HepG2 (cell line): Measurements from ENCODE around the gene DPH1. TPM values are rescaled to one million over a fixed set of nuclear protein-coding genes. Genes with fewer than 3 reads are reported as not detected.

Source experiments
- ATAC-seq: fragments of 200-7000 bp; cut with Tn5 transposase; 3 replicates; pipeline ENCODE4 v1.9.1; 2020; ENCODE audit warnings: mild to moderate bottlenecking, moderate library complexity
- BruUV-seq: library from RNA; stranded (reverse); fragments of 400-500 nt; replicated peaks from 2 replicates; lab custom pipeline; 2021; lab: Mats Ljungman, UMichigan
- CTCF ChIA-PET: fragments of 300-600 bp; formaldehyde crosslinking; extraction: SDS; loops from one replicate; lab custom pipeline; 2021; ENCODE audit warnings: low total read pairs, inconsistent platforms, low intra/inter-chr PET ratio; lab: Yijun Ruan, JAX
- POLR2A ChIA-PET: fragments of 350-600 bp; sonication (Branson Sonifier 250); formaldehyde crosslinking; loops from one replicate; lab custom pipeline; 2020; ENCODE audit warnings: antibody characterized with exemption, inconsistent platforms; lab: Yijun Ruan, JAX
- DNase-seq: peaks from one replicate; pipeline ENCODE4 v3.0.0-alpha.2; 2015; ENCODE audit warnings: low spot score
- FAIRE-seq: peaks from 3 replicates; lab custom pipeline; 2011; peaks lifted over from hg19 to GRCh38; lab: Jason Lieb, UNC
- H2AFZ ChIP-seq: one replicate; pipeline ENCODE4 v1.6.1; 2011; ENCODE audit warnings: low read length, inconsistent platforms
- H3K27ac ChIP-seq: fragments of 300-600 bp; 3 replicates; pipeline ENCODE4 v1.8.0; 2011; ENCODE audit warnings: mixed run types, mild to moderate bottlenecking, mixed read lengths, low read length, inconsistent platforms; ENCODE audit not compliant: insufficient read depth; ENCODE audit errors: extremely low read length
- H3K27me3 ChIP-seq, 2 experiments: fragments of 200-600 bp in 1 of 2; 2 replicates in 1 of 2; 3 replicates in 1 of 2; pipeline versions ENCODE4 v1.6.0 to v1.8.0; 2011; ENCODE audit warnings: low read length in 2 of 2, mild to moderate bottlenecking in 2 of 2, moderate library complexity in 2 of 2, inconsistent platforms in 1 of 2; ENCODE audit not compliant: insufficient read depth in 2 of 2, control insufficient read depth in 1 of 2
- H3K36me3 ChIP-seq, 2 experiments: fragments of 200-600 bp in 1 of 2; replicated peaks in 1 of 2; 2 replicates in 1 of 2; 3 replicates in 1 of 2; pipeline versions ENCODE4 v1.5.1 to v1.8.0; 2011; ENCODE audit warnings: low read length in 2 of 2, inconsistent platforms in 1 of 2; ENCODE audit not compliant: insufficient read depth in 2 of 2, control insufficient read depth in 1 of 2
- H3K4me1 ChIP-seq: 2 replicates; pipeline ENCODE4 v1.5.1; 2012; ENCODE audit warnings: low read length, inconsistent platforms; ENCODE audit not compliant: insufficient read depth
- H3K4me2 ChIP-seq: 2 replicates; pipeline ENCODE4 v1.6.0; 2011; ENCODE audit warnings: low read depth, low read length, inconsistent platforms
- H3K4me3 ChIP-seq, 3 experiments: fragments of 200-600 bp in 1 of 3; sonication (generic), shearing (Covaris generic) in 1 of 3; replicated peaks in 1 of 3; 2 replicates each; pipeline ENCODE4 v1.5.1; 2011 to 2016; ENCODE audit warnings: low read length in 3 of 3, inconsistent platforms in 2 of 3, low read depth in 2 of 3, mild to moderate bottlenecking in 2 of 3, control low read depth in 1 of 3, mixed read lengths in 1 of 3; ENCODE audit not compliant: insufficient read depth in 1 of 3
- H3K79me2 ChIP-seq: one replicate; pipeline ENCODE4 v1.6.1; 2011; ENCODE audit warnings: low read length, inconsistent platforms; ENCODE audit not compliant: insufficient read depth
- H3K9ac ChIP-seq: 2 replicates; pipeline ENCODE4 v1.6.0; 2011; ENCODE audit warnings: mild to moderate bottlenecking, low read depth, low read length, inconsistent platforms; ENCODE audit not compliant: insufficient read depth
- H3K9me3 ChIP-seq: 2 replicates; pipeline ENCODE4 v1.5.1; 2012; ENCODE audit warnings: mild to moderate bottlenecking, low read length
- H4K20me1 ChIP-seq: 2 replicates; pipeline ENCODE4 v1.6.0; 2011; ENCODE audit warnings: inconsistent platforms, mild to moderate bottlenecking, low read length, moderate library complexity; ENCODE audit not compliant: insufficient read depth
- ARHGAP35 ChIP-seq: sonication (generic); formaldehyde crosslinking; IDR thresholded peaks from 2 replicates; pipeline ENCODE4 v1.9.0; 2022; ENCODE audit warnings: mild to moderate bottlenecking, inconsistent platforms, moderate library complexity, missing genetic modification reagents, borderline replicate concordance
- ELF1 ChIP-seq: sonication (generic); formaldehyde crosslinking; IDR thresholded peaks from 2 replicates; pipeline ENCODE4 v1.4.0; 2020; ENCODE audit warnings: missing genetic modification reagents
- FIP1L1 ChIP-seq: fragments of 200-400 bp; formaldehyde crosslinking; IDR thresholded peaks from 2 replicates; pipeline ENCODE4 v1.6.1; 2018; ENCODE audit warnings: low read depth, mild to moderate bottlenecking, low read length, moderate library complexity, borderline replicate concordance; ENCODE audit not compliant: insufficient read depth
- FOSL2 ChIP-seq: sonication (generic); formaldehyde crosslinking; IDR thresholded peaks from 2 replicates; pipeline ENCODE4 v1.4.0; 2020; ENCODE audit warnings: missing genetic modification reagents
- NR1H2 ChIP-seq: sonication (generic); formaldehyde crosslinking; IDR thresholded peaks from 2 replicates; pipeline ENCODE4 v1.8.1; 2022; ENCODE audit warnings: low read depth, missing genetic modification reagents, borderline replicate concordance
- SMAD1 ChIP-seq: sonication (generic); formaldehyde crosslinking; IDR thresholded peaks from 2 replicates; pipeline ENCODE4 v1.4.0; 2020; ENCODE audit warnings: missing genetic modification reagents, low read depth, mild to moderate bottlenecking, borderline replicate concordance
- TMF1 ChIP-seq: sonication (generic); formaldehyde crosslinking; IDR thresholded peaks from 2 replicates; pipeline ENCODE4 v1.8.1; 2022; ENCODE audit warnings: low read depth, missing genetic modification reagents
- ZNF121 ChIP-seq: sonication (generic); formaldehyde crosslinking; IDR thresholded peaks from 2 replicates; pipeline ENCODE4 v1.5.0; 2020; ENCODE audit warnings: mild to moderate bottlenecking, missing genetic modification reagents
- ZNF329 ChIP-seq: sonication (generic); formaldehyde crosslinking; IDR thresholded peaks from 2 replicates; pipeline ENCODE4 v1.9.0; 2021; ENCODE audit warnings: low read depth, mild to moderate bottlenecking, missing genetic modification reagents
- ZNF382 ChIP-seq: sonication (generic); formaldehyde crosslinking; IDR thresholded peaks from 2 replicates; pipeline ENCODE4 v1.5.0; 2020; ENCODE audit warnings: missing genetic modification reagents, mild to moderate bottlenecking, borderline replicate concordance
- ZNF501 ChIP-seq: sonication (generic); formaldehyde crosslinking; IDR thresholded peaks from 2 replicates; pipeline ENCODE4 v1.5.1; 2020; ENCODE audit warnings: mild to moderate bottlenecking, moderate library complexity, missing genetic modification reagents
- ZNF557 ChIP-seq: sonication (generic); formaldehyde crosslinking; IDR thresholded peaks from 2 replicates; pipeline ENCODE4 v1.4.0; 2020; ENCODE audit warnings: missing genetic modification reagents
- ZSCAN12 ChIP-seq: sonication (generic); formaldehyde crosslinking; IDR thresholded peaks from 2 replicates; pipeline ENCODE4 v1.9.0; 2021; ENCODE audit warnings: mild to moderate bottlenecking, missing genetic modification reagents
- WGBS: methylation state at CpG from one replicate; pipeline ENCODE4 v1.1.6; 2017; ENCODE audit warnings: low lambda C conversion rate; 5-methylcytosine and 5-hydroxymethylcytosine counted together
- in situ Hi-C: cut with HindIII; loops from 2 replicates; pipeline ENCODE4 v1.10.0; 2017; ENCODE audit warnings: low pct_unique_long_range_greater_than_20kb; ENCODE audit not compliant: extremely low pct_ligation_motif_present
- intact Hi-C: fragments of 100-400 bp; cut with micrococcal nuclease; formaldehyde crosslinking; loops from one replicate; pipeline ENCODE4 v1.10.0; 2022; ENCODE audit not compliant: unreplicated experiment
- polyA plus RNA-seq, 8 experiments: library from polyadenylated mRNA; depleted of rRNA in 3 of 8; stranded (reverse) in 7 of 8; unstranded in 1 of 8; fragments of >200 nt; fragmentation: Illumina TruSeq in 4 of 8; extraction: Trizol in 4 of 8; gene quantifications; 2 replicates each; pipeline versions ENCODE4 v1.2.1 to v1.2.3, GENCODE V29; 2011 to 2016; ENCODE audit warnings: low read depth in 4 of 8, missing spikeins in 1 of 8, mixed read lengths in 1 of 8; ENCODE audit not compliant: insufficient read depth in 1 of 8
- total RNA-seq, 5 experiments: library from RNA; depleted of rRNA; stranded (reverse); fragments of >200 nt; fragmentation: Illumina TruSeq; extraction: Trizol; gene quantifications; 2 replicates each; pipeline ENCODE4 v1.2.3, GENCODE V29; 2016; ENCODE audit warnings: low read depth in 1 of 5
- TF ChIP-seq, protein P1 (sequence below): sonication (generic); formaldehyde crosslinking; IDR thresholded peaks from 2 replicates; pipeline ENCODE4 v1.4.0; 2020; ENCODE audit warnings: mild to moderate bottlenecking, missing genetic modification reagents
- TF ChIP-seq, protein P2 (sequence below): sonication (generic); formaldehyde crosslinking; IDR thresholded peaks from 2 replicates; pipeline ENCODE4 v1.4.0; 2020; ENCODE audit warnings: missing genetic modification reagents, mild to moderate bottlenecking, borderline replicate concordance
- TF ChIP-seq, protein P3 (sequence below): sonication (generic); formaldehyde crosslinking; IDR thresholded peaks from 2 replicates; pipeline ENCODE4 v1.8.1; 2022; ENCODE audit warnings: mild to moderate bottlenecking, missing genetic modification reagents

Gene DPH1
- total and polyA plus RNA-seq, 2 of the 13 experiments (the other 11 are each of a cell fraction or from before 2014, with no cell fraction given) = 25.3 to 42.8 TPM

DNA sequence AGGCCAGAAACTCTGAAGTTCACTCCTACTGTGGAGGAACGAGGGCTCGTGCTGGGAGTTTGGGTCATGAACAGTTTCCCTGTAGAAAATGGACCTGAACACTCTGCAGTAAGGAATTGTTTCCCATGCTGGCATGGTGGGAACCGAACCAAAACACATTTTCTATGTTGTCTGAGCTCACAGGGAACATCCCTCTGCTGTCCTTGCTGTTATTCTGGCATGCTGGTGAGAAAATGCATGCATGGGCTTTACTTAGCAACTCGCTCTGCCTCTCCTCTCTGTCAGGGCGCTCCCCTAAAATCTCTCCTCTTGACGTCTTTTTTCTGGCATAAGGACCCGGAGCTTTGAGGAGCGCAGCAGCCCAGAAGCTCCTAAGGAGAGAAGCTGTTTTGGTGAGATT is 10.2 kb upstream of the DPH1 start:
- peaks cover 15 to 63% of the 10 kb centered on the region in 2 experiments for H3K27me3 ChIP-seq
- POLR2A ChIA-PET = interaction anchor here (1.4 kb wide), 1 partner anchor 23 kb away, joined by 4 read pairs; no protein-coding TSS in a partner anchor
- no peak for ATAC-seq

DNA sequence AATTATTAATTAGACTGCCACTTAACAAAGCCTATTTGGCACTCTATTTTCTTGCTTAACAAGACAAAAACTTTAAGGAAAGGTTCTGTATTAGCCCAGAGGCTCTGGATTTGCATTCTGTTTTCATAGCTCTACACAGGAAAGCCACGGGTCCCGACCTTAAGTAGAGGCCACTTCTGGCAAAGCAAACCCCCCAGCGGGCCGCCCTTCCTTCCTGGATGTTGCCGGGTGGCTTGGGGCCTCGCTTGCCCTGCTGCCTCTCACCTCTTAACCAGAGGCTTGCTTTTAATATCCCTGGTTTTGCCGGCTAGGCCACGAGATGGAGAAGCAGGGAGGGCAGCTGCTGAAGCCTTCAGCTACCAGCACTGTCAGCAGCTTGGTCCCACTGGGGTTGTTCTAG is 9.2 kb upstream of the DPH1 start:
- CTCF ChIA-PET = no interaction called here
- no peak overlapping the region for H2AFZ ChIP-seq
- FAIRE-seq = no peak
- WGBS = 44% methylated on average over 7 of the region's 8 CpGs
- peaks cover 15 to 73% of the 10 kb centered on the region in 2 experiments for H3K27me3 ChIP-seq
- in situ Hi-C loops (no loop called here), intact Hi-C loops (loop anchor here (10.0 kb wide), 2 partner anchors 46 to 136 kb away; no protein-coding TSS in a partner anchor)
- no peaks in the 10 kb centered on the region for H4K20me1 ChIP-seq
- no peak for DNase-seq
- no peaks in the 10 kb centered on the region for H3K79me2 ChIP-seq
- H3K4me1 ChIP-seq = peaks cover 13% of the 10 kb centered on the region; the same call in 1 of the 2 replicates
- BruUV-seq = no TSS peak
- POLR2A ChIA-PET = interaction anchor here (1.4 kb wide), 1 partner anchor 24 kb away, joined by 4 read pairs; no protein-coding TSS in a partner anchor
- no peak overlapping the region for H3K4me3 ChIP-seq
- H3K36me3 ChIP-seq = no peaks in the 10 kb centered on the region
- no peak overlapping the region for H3K4me2 ChIP-seq
- no peak overlapping the region for H3K27ac ChIP-seq
- no peak overlapping the region for H3K9ac ChIP-seq
- H3K9me3 ChIP-seq = no peaks in the 10 kb centered on the region
- ATAC-seq = no peak
- TF ChIP-seq ZNF501 (CRISPR knock-in tag) (no peak), ZNF121 (CRISPR knock-in tag) (no peak), FIP1L1 (no peak), NR1H2 (CRISPR knock-in tag) (no peak), TMF1 (CRISPR knock-in tag) (no peak), SMAD1 (CRISPR knock-in tag) (no peak), FOSL2 (CRISPR knock-in tag) (no peak), ZNF382 (CRISPR knock-in tag) (no peak), ZNF329 (CRISPR knock-in tag) (no peak), ARHGAP35 (CRISPR knock-in tag) (no peak)
- TF ChIP-seq, protein P1, sequence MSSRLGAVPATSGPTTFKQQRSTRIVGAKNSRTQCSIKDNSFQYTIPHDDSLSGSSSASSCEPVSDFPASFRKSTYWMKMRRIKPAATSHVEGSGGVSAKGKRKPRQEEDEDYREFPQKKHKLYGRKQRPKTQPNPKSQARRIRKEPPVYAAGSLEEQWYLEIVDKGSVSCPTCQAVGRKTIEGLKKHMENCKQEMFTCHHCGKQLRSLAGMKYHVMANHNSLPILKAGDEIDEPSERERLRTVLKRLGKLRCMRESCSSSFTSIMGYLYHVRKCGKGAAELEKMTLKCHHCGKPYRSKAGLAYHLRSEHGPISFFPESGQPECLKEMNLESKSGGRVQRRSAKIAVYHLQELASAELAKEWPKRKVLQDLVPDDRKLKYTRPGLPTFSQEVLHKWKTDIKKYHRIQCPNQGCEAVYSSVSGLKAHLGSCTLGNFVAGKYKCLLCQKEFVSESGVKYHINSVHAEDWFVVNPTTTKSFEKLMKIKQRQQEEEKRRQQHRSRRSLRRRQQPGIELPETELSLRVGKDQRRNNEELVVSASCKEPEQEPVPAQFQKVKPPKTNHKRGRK (CRISPR knock-in tag) = no peak
- TF ChIP-seq, protein P2, sequence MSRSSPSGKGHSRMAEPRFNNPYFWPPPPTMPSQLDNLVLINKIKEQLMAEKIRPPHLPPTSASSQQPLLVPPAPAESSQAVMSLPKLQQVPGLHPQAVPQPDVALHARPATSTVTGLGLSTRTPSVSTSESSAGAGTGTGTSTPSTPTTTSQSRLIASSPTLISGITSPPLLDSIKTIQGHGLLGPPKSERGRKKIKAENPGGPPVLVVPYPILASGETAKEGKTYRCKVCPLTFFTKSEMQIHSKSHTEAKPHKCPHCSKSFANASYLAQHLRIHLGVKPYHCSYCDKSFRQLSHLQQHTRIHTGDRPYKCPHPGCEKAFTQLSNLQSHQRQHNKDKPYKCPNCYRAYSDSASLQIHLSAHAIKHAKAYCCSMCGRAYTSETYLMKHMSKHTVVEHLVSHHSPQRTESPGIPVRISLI = no peak

More for the DNA sequence above, 10.2 kb upstream of the DPH1 start:
- no peak overlapping the region for H3K27ac ChIP-seq
- intact Hi-C loops = loop anchor here (10.0 kb wide), 2 partner anchors 45 to 135 kb away; no protein-coding TSS in a partner anchor
- CTCF ChIA-PET = no interaction called here
- peaks cover 10% of the 10 kb centered on the region; the same call in 1 of the 2 replicates for H3K4me1 ChIP-seq
- BruUV-seq = no TSS peak
- no peak overlapping the region for H3K4me2 ChIP-seq
- no peak for FAIRE-seq
- H3K9ac ChIP-seq = no peak overlapping the region
- DNase-seq = no peak
- WGBS = 55% methylated on average over 8 of the region's 8 CpGs
- H2AFZ ChIP-seq = no peak overlapping the region
- in situ Hi-C loops = no loop called here
- no peak overlapping the region for H3K4me3 ChIP-seq
- TF ChIP-seq ZSCAN12 = no peak
- TF ChIP-seq ELF1 = no peak
- TF ChIP-seq, protein P3, sequence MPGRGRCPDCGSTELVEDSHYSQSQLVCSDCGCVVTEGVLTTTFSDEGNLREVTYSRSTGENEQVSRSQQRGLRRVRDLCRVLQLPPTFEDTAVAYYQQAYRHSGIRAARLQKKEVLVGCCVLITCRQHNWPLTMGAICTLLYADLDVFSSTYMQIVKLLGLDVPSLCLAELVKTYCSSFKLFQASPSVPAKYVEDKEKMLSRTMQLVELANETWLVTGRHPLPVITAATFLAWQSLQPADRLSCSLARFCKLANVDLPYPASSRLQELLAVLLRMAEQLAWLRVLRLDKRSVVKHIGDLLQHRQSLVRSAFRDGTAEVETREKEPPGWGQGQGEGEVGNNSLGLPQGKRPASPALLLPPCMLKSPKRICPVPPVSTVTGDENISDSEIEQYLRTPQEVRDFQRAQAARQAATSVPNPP = no peak
- TF ChIP-seq ZNF557 (CRISPR knock-in tag) = no peak
- no peaks in the 10 kb centered on the region for H4K20me1 ChIP-seq
- H3K36me3 ChIP-seq = no peaks in the 10 kb centered on the region
- no peaks in the 10 kb centered on the region for H3K79me2 ChIP-seq
- no peaks in the 10 kb centered on the region for H3K9me3 ChIP-seq
